Natural killer cell (primary cell): ENCODE results near the gene LTB4R2. TPM values are rescaled to one million over a fixed set of nuclear protein-coding genes. Genes with fewer than 3 reads are reported as not detected.

ENCODE experiments used
- ATAC-seq, 3 donors: fragments of 150-1000 bp in 2 of 3; fragments of 200-7000 bp in 1 of 3; cut with Tn5 transposase; 1 replicate in 1 of 3; 2 replicates in 2 of 3; pipeline ENCODE4 v1.10.0; 2021; ENCODE audit warnings: mild to moderate bottlenecking in 2 of 3, moderate library complexity in 2 of 3
- DNase-seq, 2 donors: peaks; one replicate each; pipeline versions ENCODE4 v3.0.0 to v3.0.0-alpha.2; 2013 to 2021; ENCODE audit warnings: mixed read lengths in 1 of 2
- H3K27ac ChIP-seq: one replicate; pipeline ENCODE4 v1.5.1; 2013; ENCODE audit warnings: mild to moderate bottlenecking, low read length
- H3K27me3 ChIP-seq: one replicate; pipeline ENCODE4 v1.6.1; 2013; ENCODE audit warnings: low read length; ENCODE audit not compliant: control insufficient read depth, insufficient read depth
- H3K36me3 ChIP-seq: one replicate; pipeline ENCODE4 v1.6.1; 2013; ENCODE audit warnings: low read length; ENCODE audit not compliant: control insufficient read depth, insufficient read depth
- H3K4me1 ChIP-seq: one replicate; pipeline ENCODE4 v1.6.1; 2013; ENCODE audit warnings: low read length; ENCODE audit not compliant: control insufficient read depth, insufficient read depth
- H3K4me3 ChIP-seq: one replicate; pipeline ENCODE4 v1.5.1; 2013; ENCODE audit warnings: low read length
- H3K9me3 ChIP-seq: one replicate; pipeline ENCODE4 v1.6.1; 2013; ENCODE audit warnings: low read length; ENCODE audit not compliant: control insufficient read depth, insufficient read depth
- H3K27ac Mint-ChIP-seq, 2 donors: one replicate each; pipeline ENCODE4 v1.8.0; 2022; ENCODE audit warnings: mild to moderate bottlenecking in 2 of 2, mixed read lengths in 2 of 2, moderate library complexity in 1 of 2
- H3K27me3 Mint-ChIP-seq, 2 donors: one replicate each; pipeline ENCODE4 v1.8.0; 2022; ENCODE audit warnings: low read depth in 2 of 2, mixed read lengths in 2 of 2
- H3K36me3 Mint-ChIP-seq: one replicate; pipeline ENCODE4 v1.8.0; 2022; ENCODE audit warnings: mixed read lengths
- H3K4me1 Mint-ChIP-seq, 2 donors: one replicate each; pipeline ENCODE4 v1.8.0; 2022; ENCODE audit warnings: mixed read lengths in 2 of 2
- H3K4me3 Mint-ChIP-seq: one replicate; pipeline ENCODE4 v1.8.0; 2022; ENCODE audit warnings: mild to moderate bottlenecking, moderate library complexity, mixed read lengths
- H3K9me3 Mint-ChIP-seq, 2 donors: one replicate each; pipeline ENCODE4 v1.8.0; 2022; ENCODE audit warnings: mixed read lengths in 2 of 2
- WGBS: methylation state at CpG from one replicate; pipeline ENCODE4 v1.1.7; 2013; ENCODE audit warnings: missing lambda C conversion rate; ENCODE audit not compliant: insufficient coverage; 5-methylcytosine and 5-hydroxymethylcytosine counted together
- intact Hi-C: fragments of 100-400 bp; cut with micrococcal nuclease; formaldehyde crosslinking; loops from one replicate; pipeline ENCODE4 v1.14.2; 2022
- total RNA-seq, 4 donors: library from RNA; stranded (reverse); fragments of 120-200 nt in 1 of 4; gene quantifications; one replicate each; pipeline versions ENCODE4 v1.2.3 to v1.2.4, GENCODE V29; 2013 to 2022
- TF ChIP-seq, protein P1 (sequence below): fragments of 200-600 bp; IDR thresholded peaks from one replicate; pipeline ENCODE4 v1.8.0; 2022; ENCODE audit warnings: antibody characterized with exemption

LTB4R2 gene
- total RNA-seq, 3 donors from 2014 or later (not counting 1 experiment from before 2014, with no cell fraction given): 27.6 to 40.5 (median 37.4) TPM

- ATAC-seq: no peak
- H3K4me3 Mint-ChIP-seq: no peak overlapping the region
- no peaks in the 10 kb centered on the region for H3K27me3 ChIP-seq
- no peak overlapping the region for H3K27ac Mint-ChIP-seq
- no peak overlapping the region for H3K27ac ChIP-seq
- 98% methylated on average over 9 of the region's 9 CpGs for WGBS
- H3K4me1 Mint-ChIP-seq: peaks cover 25 to 30% of the 10 kb centered on the region in 2 donors
- H3K4me1 ChIP-seq: peaks cover 15% of the 10 kb centered on the region
- intact Hi-C loops: no loop called here
- no peaks in the 10 kb centered on the region for H3K9me3 Mint-ChIP-seq
- no peaks in the 10 kb centered on the region for H3K27me3 Mint-ChIP-seq
- peaks cover 29% of the 10 kb centered on the region for H3K36me3 ChIP-seq
- H3K4me3 ChIP-seq: no peak overlapping the region
- DNase-seq: no peak
- TF ChIP-seq, protein P1, sequence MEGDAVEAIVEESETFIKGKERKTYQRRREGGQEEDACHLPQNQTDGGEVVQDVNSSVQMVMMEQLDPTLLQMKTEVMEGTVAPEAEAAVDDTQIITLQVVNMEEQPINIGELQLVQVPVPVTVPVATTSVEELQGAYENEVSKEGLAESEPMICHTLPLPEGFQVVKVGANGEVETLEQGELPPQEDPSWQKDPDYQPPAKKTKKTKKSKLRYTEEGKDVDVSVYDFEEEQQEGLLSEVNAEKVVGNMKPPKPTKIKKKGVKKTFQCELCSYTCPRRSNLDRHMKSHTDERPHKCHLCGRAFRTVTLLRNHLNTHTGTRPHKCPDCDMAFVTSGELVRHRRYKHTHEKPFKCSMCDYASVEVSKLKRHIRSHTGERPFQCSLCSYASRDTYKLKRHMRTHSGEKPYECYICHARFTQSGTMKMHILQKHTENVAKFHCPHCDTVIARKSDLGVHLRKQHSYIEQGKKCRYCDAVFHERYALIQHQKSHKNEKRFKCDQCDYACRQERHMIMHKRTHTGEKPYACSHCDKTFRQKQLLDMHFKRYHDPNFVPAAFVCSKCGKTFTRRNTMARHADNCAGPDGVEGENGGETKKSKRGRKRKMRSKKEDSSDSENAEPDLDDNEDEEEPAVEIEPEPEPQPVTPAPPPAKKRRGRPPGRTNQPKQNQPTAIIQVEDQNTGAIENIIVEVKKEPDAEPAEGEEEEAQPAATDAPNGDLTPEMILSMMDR: no peak
- H3K9me3 ChIP-seq: no peaks in the 10 kb centered on the region
- peaks cover 11% of the 10 kb centered on the region for H3K36me3 Mint-ChIP-seq
Measured at GRCh38 chr14:24268225-24268624, 41.7 kb upstream of the LTB4R2 start.

DNA sequence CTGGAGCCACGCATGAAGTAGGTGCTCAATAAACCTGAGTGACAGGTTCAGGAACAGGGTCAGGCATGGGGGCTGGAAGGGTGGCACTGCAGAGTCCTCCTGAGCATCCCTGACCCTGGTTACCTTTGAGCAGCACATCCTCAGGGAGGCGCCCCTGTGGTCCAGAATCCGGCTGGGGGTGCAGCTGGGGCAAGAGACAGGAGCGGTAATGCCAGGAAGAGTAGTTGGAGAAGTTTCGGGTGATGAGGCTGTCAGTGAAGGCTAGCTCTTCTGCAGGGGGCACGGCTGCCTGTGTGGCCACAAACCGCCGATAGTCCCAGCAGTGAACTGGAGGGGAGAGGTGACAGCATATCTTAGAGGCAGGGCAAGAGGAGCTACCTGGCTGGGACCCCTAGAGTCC lies 40.6 kb upstream of the LTB4R2 start:
- peak overlapping the region; percentile 40 for H3K4me3 Mint-ChIP-seq
- Histone ChIP-seq H3K9me3 (no peaks in the 10 kb centered on the region), H3K27ac (no peak overlapping the region), H3K4me3 (no peak overlapping the region), H3K36me3 (peaks cover 29% of the 10 kb centered on the region), H3K27me3 (no peaks in the 10 kb centered on the region), H3K4me1 (peaks cover 23% of the 10 kb centered on the region)
- WGBS: 96% methylated on average over 8 of the region's 8 CpGs
- H3K36me3 Mint-ChIP-seq: peaks cover 11% of the 10 kb centered on the region
- H3K9me3 Mint-ChIP-seq: no peaks in the 10 kb centered on the region
- H3K27me3 Mint-ChIP-seq: no peaks in the 10 kb centered on the region
- H3K4me1 Mint-ChIP-seq: peaks cover 25 to 30% of the 10 kb centered on the region in 2 donors
- ATAC-seq (no peak), DNase-seq (no peak)
- TF ChIP-seq, protein P1: no peak
- peak overlapping the region in 1 of 2 donors; percentile 47 for H3K27ac Mint-ChIP-seq
- intact Hi-C loops: no loop called here

GRCh38 chr14:24269910-24270536 lies 39.9 kb upstream of the LTB4R2 start:
- TF ChIP-seq, protein P1: no peak
- WGBS: 97% methylated on average over 14 of the region's 14 CpGs
- Mint-ChIP-seq H3K36me3 (peaks cover 11% of the 10 kb centered on the region), H3K4me1 (peaks cover 25 to 30% of the 10 kb centered on the region in 2 donors), H3K4me3 (peak overlapping the region; percentile 94), H3K27me3 (no peaks in the 10 kb centered on the region), H3K27ac (peak overlapping the region; percentile 91 to 92), H3K9me3 (no peaks in the 10 kb centered on the region)
- Histone ChIP-seq H3K27ac (no peak overlapping the region), H3K9me3 (no peaks in the 10 kb centered on the region), H3K27me3 (no peaks in the 10 kb centered on the region), H3K4me1 (peaks cover 23% of the 10 kb centered on the region), H3K36me3 (peaks cover 27% of the 10 kb centered on the region), H3K4me3 (no peak overlapping the region)
- intact Hi-C loops: loop anchor here (5.0 kb wide), 2 partner anchors 38 to 402 kb away; partner anchors contain the start of genes GMPR2 and NEDD8
- no peak for ATAC-seq
- DNase-seq: no peak
